Type B pancreatic cell (in vitro differentiated cells): ENCODE measurements around the gene FN3KRP. TPM values are rescaled to one million over a fixed set of nuclear protein-coding genes. Genes with fewer than 3 reads are reported as not detected.
A peak's percentile ranks its signal among the peaks of the same experiment; 100 is the strongest.

ENCODE experiments used
- DNase-seq: peaks from one replicate; pipeline ENCODE4 v3.0.0; 2021; ENCODE audit warnings: mixed read lengths; ENCODE audit not compliant: unreplicated experiment; ENCODE audit errors: extremely low spot score
- H3K27ac Mint-ChIP-seq: 2 replicates; pipeline ENCODE4 v1.8.0; 2021; ENCODE audit warnings: mild to moderate bottlenecking, mixed read lengths
- H3K27me3 Mint-ChIP-seq: 2 replicates; pipeline ENCODE4 v1.8.0; 2021; ENCODE audit warnings: mixed read lengths
- H3K36me3 Mint-ChIP-seq: 2 replicates; pipeline ENCODE4 v1.8.0; 2021; ENCODE audit warnings: mixed read lengths
- H3K4me1 Mint-ChIP-seq: one replicate; pipeline ENCODE4 v1.8.0; 2021; ENCODE audit warnings: mixed read lengths; ENCODE audit not compliant: unreplicated experiment
- H3K4me3 Mint-ChIP-seq: 2 replicates; pipeline ENCODE4 v1.8.0; 2021; ENCODE audit warnings: mild to moderate bottlenecking, mixed read lengths
- H3K9me3 Mint-ChIP-seq: 2 replicates; pipeline ENCODE4 v1.8.0; 2021; ENCODE audit warnings: mixed read lengths
- total RNA-seq: library from RNA; stranded (reverse); gene quantifications from 2 replicates; pipeline ENCODE4 v1.2.1, GENCODE V29; 2021; ENCODE audit warnings: low replicate concordance
- TF ChIP-seq, protein P1 (sequence below): fragments of 200-600 bp; sonication (generic); conservative IDR thresholded peaks from 2 replicates; pipeline ENCODE4 v1.5.0; 2021; ENCODE audit warnings: antibody characterized with exemption, mild to moderate bottlenecking

FN3KRP gene
- total RNA-seq, 1 donor from 2014 or later, result 36.5 TPM

DNA sequence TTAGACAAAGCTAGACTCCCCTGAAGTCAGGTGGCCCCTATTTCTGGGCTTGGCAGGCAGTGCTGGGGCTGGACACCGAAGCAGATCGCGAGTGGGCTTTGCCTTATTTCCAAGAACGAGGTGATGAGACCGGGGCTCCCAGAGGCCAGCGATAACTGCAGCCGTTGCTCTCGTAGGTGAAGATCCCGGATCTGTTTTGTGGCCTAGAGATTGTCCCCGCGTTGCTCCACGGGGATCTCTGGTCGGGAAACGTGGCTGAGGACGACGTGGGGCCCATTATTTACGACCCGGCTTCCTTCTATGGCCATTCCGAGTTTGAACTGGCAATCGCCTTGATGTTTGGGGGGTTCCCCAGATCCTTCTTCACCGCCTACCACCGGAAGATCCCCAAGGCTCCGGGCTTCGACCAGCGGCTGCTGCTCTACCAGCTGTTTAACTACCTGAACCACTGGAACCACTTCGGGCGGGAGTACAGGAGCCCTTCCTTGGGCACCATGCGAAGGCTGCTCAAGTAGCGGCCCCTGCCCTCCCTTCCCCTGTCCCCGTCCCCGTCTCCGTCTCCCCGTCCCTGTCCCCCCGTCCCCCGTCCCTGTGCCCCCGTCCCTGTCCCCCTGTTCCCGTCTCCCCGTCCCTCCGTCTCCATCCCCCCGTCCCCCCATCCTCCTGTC lies 33.9 kb downstream of the FN3KRP start:
- H3K9me3 Mint-ChIP-seq, result peaks cover 4% of the 10 kb centered on the region
- peaks cover 18% of the 10 kb centered on the region for H3K4me1 Mint-ChIP-seq
- H3K27ac Mint-ChIP-seq, result peak overlapping the region; percentile 66
- H3K36me3 Mint-ChIP-seq, result peaks cover 11% of the 10 kb centered on the region
- TF ChIP-seq, protein P1, sequence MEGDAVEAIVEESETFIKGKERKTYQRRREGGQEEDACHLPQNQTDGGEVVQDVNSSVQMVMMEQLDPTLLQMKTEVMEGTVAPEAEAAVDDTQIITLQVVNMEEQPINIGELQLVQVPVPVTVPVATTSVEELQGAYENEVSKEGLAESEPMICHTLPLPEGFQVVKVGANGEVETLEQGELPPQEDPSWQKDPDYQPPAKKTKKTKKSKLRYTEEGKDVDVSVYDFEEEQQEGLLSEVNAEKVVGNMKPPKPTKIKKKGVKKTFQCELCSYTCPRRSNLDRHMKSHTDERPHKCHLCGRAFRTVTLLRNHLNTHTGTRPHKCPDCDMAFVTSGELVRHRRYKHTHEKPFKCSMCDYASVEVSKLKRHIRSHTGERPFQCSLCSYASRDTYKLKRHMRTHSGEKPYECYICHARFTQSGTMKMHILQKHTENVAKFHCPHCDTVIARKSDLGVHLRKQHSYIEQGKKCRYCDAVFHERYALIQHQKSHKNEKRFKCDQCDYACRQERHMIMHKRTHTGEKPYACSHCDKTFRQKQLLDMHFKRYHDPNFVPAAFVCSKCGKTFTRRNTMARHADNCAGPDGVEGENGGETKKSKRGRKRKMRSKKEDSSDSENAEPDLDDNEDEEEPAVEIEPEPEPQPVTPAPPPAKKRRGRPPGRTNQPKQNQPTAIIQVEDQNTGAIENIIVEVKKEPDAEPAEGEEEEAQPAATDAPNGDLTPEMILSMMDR, result no peak
- peak overlapping the region; percentile 78 for H3K4me3 Mint-ChIP-seq
- no peaks in the 10 kb centered on the region for H3K27me3 Mint-ChIP-seq
- DNase-seq, result no peak

DNA sequence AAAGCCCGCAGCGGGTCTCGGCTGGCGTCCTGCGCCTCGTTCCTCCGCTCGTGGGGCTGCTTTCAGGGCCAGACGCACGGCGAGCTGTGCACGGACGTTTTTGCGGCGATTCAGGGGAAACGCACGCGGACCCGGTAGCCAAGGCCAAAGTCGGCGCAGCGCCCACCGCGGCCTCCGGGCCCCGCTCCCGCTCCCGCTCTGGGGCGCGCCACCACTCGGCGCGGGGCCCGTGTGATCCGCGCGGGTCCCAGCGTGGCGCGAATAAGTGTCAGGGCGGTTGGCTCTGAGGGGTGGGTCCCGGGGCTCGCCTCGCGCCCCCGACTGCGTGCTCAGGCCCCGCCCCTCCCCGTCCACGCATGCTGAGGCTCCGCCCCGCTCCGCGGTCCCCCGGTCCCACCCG lies 34.7 kb downstream of the FN3KRP start:
- no peak overlapping the region for H3K27ac Mint-ChIP-seq
- H3K9me3 Mint-ChIP-seq, result peaks cover 2% of the 10 kb centered on the region
- H3K36me3 Mint-ChIP-seq, result peaks cover 12% of the 10 kb centered on the region
- peaks cover 24% of the 10 kb centered on the region for H3K4me1 Mint-ChIP-seq
- DNase-seq, result no peak
- TF ChIP-seq, protein P1, result no peak
- H3K4me3 Mint-ChIP-seq, result peak overlapping the region; percentile 69
- H3K27me3 Mint-ChIP-seq, result no peaks in the 10 kb centered on the region

DNA sequence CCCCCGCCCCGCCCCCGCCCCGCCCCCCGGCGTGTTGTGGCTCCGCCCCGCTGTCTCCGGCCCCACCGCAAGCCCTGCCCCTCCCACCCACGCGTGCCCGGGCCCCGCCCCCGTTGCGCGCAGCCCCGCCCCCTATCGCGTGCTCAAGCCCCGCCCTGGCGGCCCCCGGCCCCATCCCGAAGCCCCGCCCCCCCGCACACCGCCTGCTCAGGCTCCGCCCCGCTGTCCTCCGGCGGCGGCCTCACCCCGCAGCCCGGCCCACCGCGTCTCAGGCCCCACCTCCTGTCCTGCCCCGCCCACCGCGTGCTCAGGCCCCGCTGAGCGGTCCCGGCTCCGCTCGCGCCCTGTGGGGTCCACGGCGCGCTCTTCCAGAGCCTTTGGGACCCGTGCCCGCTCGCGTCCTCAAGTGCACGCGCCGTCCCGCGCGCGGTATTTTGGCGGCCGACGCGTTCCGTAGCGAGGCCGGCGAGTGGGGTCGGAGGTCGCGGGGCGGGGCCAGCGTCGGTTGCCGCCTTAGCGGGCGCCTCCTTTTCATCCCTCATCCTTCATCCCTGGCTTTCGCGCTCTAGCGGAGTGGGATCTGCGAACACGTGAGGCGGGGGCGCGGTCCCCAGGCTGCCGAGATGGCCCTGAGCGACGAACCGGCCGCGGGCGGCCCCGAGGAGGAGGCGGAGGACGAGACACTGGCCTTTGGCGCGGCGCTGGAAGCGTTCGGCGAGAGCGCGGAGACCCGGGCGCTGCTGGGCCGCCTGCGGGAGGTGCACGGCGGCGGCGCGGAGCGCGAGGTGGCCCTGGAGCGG lies 35.3 kb downstream of the FN3KRP start, which contains the start of gene TBCD:
TBCD (plus strand) TSS at position 495 of the 800 bp plus-strand sequence; CDS start at position 624, 129 bp downstream.
- Mint-ChIP-seq H3K4me3 (peak within 1 kb of the TSS; percentile 93), H3K27ac (peak within 1 kb of the TSS; percentile 70), H3K4me1 (peaks cover 24% of the 10 kb centered on the region), H3K27me3 (no peaks in the 10 kb centered on the region), H3K9me3 (no peaks in the 10 kb centered on the region), H3K36me3 (peaks cover 13% of the 10 kb centered on the region)
- peak; percentile 94 for DNase-seq
- TF ChIP-seq, protein P1, result no peak

DNA sequence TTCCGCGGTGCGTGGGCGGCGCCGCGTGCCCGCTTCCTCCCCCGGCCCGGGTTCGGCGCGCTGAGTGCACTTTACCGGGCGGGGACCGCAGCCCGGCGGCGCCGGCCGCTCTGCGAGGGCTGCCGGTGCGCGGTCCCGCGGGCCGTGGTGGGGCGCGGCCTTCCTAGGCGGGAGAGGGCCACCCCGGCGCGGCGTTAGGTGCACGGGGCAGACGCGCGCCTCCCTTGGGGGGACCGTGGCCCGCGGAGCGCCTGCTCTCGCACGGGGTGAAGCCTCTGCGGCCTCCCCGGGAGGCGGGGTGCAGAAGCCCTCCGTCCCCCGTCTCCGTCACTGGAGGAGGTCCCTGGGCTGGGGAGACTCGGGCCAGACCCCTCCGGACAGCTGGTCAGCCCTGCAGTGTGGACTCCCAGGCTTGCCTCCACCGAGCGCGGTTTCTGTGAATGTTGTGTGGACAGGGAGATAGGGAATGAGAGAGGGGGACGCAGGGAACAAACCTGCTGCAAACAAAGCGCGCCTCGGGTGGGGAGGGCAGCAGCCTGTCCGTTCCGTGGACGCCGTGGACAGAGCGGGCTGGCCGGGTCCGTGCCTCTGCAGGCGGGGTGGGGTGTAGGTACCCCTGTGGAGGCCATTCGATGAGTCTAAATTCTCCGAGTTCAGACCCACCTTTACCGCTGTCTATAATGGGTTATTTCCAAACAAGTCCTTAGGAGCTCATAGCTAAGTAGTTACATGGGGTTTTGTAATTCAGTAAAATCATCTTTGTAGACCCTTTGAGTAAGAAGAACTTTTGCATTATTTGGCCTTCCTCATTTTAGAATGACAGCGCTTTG lies 36.1 kb downstream of the FN3KRP start:
- peak overlapping the region; percentile 70 for H3K27ac Mint-ChIP-seq
- peaks cover 14% of the 10 kb centered on the region for H3K36me3 Mint-ChIP-seq
- no peak for DNase-seq
- H3K4me1 Mint-ChIP-seq, result peaks cover 24% of the 10 kb centered on the region
- peak overlapping the region; percentile 93 for H3K4me3 Mint-ChIP-seq
- H3K9me3 Mint-ChIP-seq, result no peaks in the 10 kb centered on the region
- TF ChIP-seq, protein P1, result no peak
- no peaks in the 10 kb centered on the region for H3K27me3 Mint-ChIP-seq

DNA sequence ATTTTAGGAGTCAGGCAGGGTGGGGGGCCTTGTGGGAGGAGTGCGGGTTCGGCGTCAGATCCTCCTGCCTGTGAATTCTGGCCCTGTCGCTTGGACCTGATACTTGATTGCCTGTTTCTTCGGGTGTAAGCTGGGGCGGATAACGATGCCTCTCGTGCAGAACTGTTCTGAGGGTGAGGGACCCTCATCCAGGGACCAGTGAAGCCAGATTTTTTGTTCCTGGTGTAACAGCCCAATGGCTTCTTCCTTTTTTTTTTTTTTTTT lies 36.6 kb downstream of the FN3KRP start:
- TF ChIP-seq, protein P1, result no peak
- Mint-ChIP-seq H3K36me3 (peaks cover 14% of the 10 kb centered on the region), H3K4me1 (peaks cover 24% of the 10 kb centered on the region), H3K27me3 (no peaks in the 10 kb centered on the region), H3K4me3 (peak overlapping the region; percentile 93), H3K27ac (peak overlapping the region; percentile 70), H3K9me3 (no peaks in the 10 kb centered on the region)
- DNase-seq, result no peak
